Activated CD4-positive, alpha-beta T cell treated with anti-CD3 and anti-CD28 coated beads, Interleukin-2, amount 50 U/mL, for 24 hours (primary cell): ENCODE results near the gene DNASE1L1.

Source experiments
- DNase-seq, 2 donors: peaks; one replicate each; pipeline ENCODE4 v3.0.0-alpha.2; 2020; ENCODE audit warnings: low read depth in 1 of 2, low spot score in 1 of 2

The DNASE1L1 gene

GRCh38 chrX:154353172-154353843 is 55.7 kb downstream of the DNASE1L1 start:
- no peak for DNase-seq

DNA sequence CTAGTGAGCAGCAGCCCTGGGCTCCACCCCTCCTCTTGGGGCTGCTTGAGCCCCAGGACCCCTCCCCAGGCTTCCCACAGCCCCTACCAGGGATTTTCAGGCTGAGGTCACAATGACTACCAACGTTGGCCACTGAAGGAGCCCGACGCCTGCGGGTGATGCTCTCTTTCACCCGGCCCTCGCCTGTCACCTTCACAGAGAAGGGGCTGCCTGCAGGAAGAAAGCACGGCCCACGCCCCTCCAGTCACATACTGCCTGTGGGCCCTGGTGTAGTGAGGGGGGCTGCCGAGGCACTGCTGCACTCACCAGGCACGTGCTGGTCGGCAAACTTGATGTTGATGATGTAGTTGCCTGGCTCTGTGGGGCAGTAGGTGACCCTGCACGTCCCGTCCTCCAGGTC is 56.6 kb downstream of the DNASE1L1 start:
- no peak for DNase-seq

DNA sequence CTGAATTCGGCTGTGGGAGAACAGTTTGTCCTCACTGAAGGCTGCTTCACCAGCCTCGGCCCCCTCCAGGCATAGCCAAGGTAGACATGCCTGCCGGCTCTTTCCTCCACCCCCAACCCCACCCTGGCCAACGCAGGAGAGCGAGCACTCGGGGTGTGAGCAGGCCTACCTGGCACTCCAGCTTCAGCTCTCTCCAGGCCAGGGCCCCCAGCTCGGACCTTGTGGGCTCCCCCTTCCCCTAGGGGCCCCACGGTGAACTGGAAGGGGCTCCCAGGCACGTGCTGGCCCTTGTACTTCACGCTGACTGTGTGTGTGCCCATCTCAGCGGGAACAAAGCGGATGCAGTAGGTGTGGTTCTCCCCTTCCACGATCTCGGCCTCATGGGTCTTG is 57.0 kb downstream of the DNASE1L1 start:
- no peak for DNase-seq
